Uterus (tissue), 4 donors: ENCODE results near the gene TYW1. TPM values are rescaled to one million over a fixed set of nuclear protein-coding genes. Genes with fewer than 3 reads are reported as not detected.
"Not testable (repeated sequence)": the region's sequence is repeated elsewhere in the genome, so short reads cannot be mapped to it uniquely, and the experiment has no call there.

Source experiments
- DNase-seq, 2 donors: peaks; one replicate each; pipeline ENCODE4 v3.0.0-alpha.2; 2019 to 2020
- H3K27ac ChIP-seq, 2 donors: fragments of 200-600 bp; sonication (generic); 1 replicate in 1 of 2; 2 replicates in 1 of 2; pipeline ENCODE4 v1.5.1; 2016 to 2018
- H3K27me3 ChIP-seq, 2 donors: fragments of 200-600 bp; sonication (generic); one replicate each; pipeline ENCODE4 v1.5.1; 2018 to 2019; ENCODE audit warnings: control low read depth in 1 of 2
- H3K36me3 ChIP-seq, 2 donors: fragments of 200-600 bp; sonication (generic); one replicate each; pipeline ENCODE4 v1.5.1; 2019; ENCODE audit warnings: control low read depth in 1 of 2
- H3K4me1 ChIP-seq, 2 donors: fragments of 200-600 bp; sonication (generic); one replicate each; pipeline ENCODE4 v1.5.1; 2018 to 2019; ENCODE audit warnings: control low read depth in 1 of 2
- H3K4me3 ChIP-seq, 2 donors: fragments of 200-600 bp; sonication (generic); 1 replicate in 1 of 2; 2 replicates in 1 of 2; pipeline ENCODE4 v1.5.1; 2018 to 2019; ENCODE audit warnings: mild to moderate bottlenecking in 1 of 2
- H3K9me3 ChIP-seq, 2 donors: fragments of 200-600 bp; sonication (generic); one replicate each; pipeline ENCODE4 v1.5.1; 2019; ENCODE audit warnings: control low read depth in 1 of 2
- POLR2A ChIP-seq, 2 donors: fragments of 450-650 bp; IDR thresholded peaks; one replicate each; pipeline ENCODE4 v1.6.1; 2016; ENCODE audit warnings: antibody characterized with exemption in 2 of 2, mild to moderate bottlenecking in 1 of 2, moderate library complexity in 1 of 2
- intact Hi-C: fragments of 100-400 bp; cut with DNase I; formaldehyde crosslinking; loops from one replicate; pipeline ENCODE4 v1.15.1; 2023; ENCODE audit warnings: low total_unique reads
- total RNA-seq, 4 donors: library from RNA; depleted of rRNA in 3 of 4; stranded (reverse); fragments of >200 nt in 3 of 4; gene quantifications; one replicate each; pipeline versions ENCODE4 v1.1.0 to v1.2.4, GENCODE V29; 2014 to 2023
- TF ChIP-seq, protein P1 (sequence below), 4 experiments: fragments of 200-600 bp in 2 of 4; fragments of 450-650 bp in 2 of 4; sonication (generic) in 2 of 4; IDR thresholded peaks; one replicate each; pipeline ENCODE4 v1.5.1; 2016 to 2019; ENCODE audit warnings: antibody characterized with exemption in 4 of 4, mild to moderate bottlenecking in 2 of 4, moderate library complexity in 1 of 4
- donor health status: DM: yes; HTN: yes; CAD: no.

TYW1 gene
- total RNA-seq, 4 donors from 2014 or later = 28.1 to 57.9 (median 36.4) TPM

DNA sequence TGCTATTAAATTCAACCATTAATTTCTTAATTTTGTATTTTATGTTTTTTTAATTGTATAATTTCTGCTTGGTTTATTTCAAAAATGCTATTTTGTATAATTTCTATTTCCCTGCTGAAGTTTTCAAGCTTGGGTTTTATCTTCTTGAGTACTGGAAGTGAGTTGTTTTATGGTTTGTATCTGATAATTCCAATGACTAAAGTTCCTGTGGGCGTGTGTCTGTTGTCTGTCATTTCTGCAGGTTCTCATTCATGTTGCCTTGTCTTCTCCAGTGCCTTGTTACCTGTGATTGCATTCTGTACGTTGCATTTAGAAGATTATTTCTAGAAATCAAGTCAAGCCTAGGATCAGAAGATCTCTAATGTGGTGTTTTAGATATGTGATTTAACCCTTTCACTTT, 199.5 kb downstream of the TYW1 start:
- intact Hi-C loops, H3K9me3 ChIP-seq, DNase-seq, H3K4me3 ChIP-seq, H3K27ac ChIP-seq, H3K27me3 ChIP-seq, H3K36me3 ChIP-seq, H3K4me1 ChIP-seq: not testable (repeated sequence)

DNA sequence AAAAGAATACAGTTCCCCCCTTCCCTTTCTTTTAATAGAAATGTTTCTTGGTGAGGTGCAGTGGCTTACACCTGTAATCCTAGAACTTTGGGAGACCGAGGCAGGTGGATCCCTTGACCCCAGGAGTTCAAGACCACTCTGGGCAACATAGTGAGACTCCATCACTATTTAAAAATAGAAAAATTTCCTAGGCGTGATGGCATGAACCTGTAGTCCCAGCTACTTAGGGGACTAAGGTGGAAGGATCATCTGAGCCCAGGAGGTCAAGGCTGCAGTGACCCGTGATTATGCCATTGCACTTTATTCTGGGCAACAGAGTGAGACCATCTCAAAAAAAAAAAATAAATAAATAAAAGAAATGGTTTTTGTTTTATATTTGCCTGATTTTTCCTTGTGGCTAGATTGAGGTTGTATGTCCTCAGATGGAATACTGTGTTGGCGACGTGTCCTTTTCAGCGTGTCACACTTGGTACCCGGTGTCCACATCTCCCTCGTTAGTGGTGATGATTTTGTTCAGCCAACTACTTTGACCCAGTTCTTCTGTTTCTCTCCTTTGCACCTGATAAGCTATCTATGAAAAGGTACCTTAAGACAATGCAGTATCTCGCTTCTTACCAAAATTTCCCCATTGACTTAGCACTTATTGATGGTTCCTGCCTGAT, 202.4 kb downstream of the TYW1 start:
- H3K4me1 ChIP-seq, DNase-seq, intact Hi-C loops, H3K27me3 ChIP-seq, H3K9me3 ChIP-seq, H3K27ac ChIP-seq, H3K36me3 ChIP-seq, H3K4me3 ChIP-seq: not testable (repeated sequence)

DNA sequence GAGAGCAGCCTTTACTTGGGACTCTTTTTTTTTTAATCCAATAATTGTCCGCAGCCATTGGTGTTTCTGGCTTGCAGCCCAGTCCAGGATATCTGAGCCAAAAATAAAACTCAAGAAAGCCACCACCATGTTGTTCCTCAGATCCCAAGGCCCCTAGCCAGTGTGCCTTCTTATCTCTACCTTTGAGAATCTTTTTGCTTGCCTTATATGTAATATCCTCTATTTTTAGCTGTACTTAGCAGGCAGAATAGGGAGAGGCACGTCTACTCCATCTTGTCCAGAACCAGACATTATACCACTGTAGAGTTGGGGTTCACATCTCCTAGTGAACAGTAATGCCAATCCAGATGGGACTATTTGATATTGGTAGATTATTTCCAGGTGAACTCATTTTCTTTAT, 209.1 kb downstream of the TYW1 start:
- H3K27ac ChIP-seq, H3K4me1 ChIP-seq, H3K4me3 ChIP-seq, H3K36me3 ChIP-seq, H3K27me3 ChIP-seq, DNase-seq, intact Hi-C loops, H3K9me3 ChIP-seq: not testable (repeated sequence)

DNA sequence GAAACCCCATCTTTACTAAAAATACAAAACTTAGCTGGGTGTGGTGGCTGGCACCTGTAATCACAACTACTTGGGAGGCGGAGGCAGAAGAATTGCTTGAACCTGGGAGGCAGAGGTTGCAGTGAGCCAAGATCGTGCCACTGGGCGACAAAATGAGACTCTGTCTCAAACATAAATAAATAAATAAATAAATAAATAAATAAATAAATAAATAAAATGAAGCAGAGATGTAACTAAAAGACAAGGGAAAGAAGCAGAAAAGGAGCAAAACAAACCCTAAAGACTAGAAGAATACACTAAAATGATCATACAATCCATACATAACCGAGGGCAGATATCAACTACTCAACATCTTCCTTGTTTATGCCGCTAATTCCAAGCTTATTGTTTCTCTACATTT, 209.8 kb downstream of the TYW1 start:
- no peak overlapping the region for H3K27ac ChIP-seq
- H3K27me3 ChIP-seq = no peaks in the 10 kb centered on the region
- intact Hi-C loops = no loop called here
- no peaks in the 10 kb centered on the region for H3K9me3 ChIP-seq
- H3K4me1 ChIP-seq = no peaks in the 10 kb centered on the region
- no peak overlapping the region for H3K4me3 ChIP-seq
- no peaks in the 10 kb centered on the region for H3K36me3 ChIP-seq
- TF ChIP-seq, protein P1, sequence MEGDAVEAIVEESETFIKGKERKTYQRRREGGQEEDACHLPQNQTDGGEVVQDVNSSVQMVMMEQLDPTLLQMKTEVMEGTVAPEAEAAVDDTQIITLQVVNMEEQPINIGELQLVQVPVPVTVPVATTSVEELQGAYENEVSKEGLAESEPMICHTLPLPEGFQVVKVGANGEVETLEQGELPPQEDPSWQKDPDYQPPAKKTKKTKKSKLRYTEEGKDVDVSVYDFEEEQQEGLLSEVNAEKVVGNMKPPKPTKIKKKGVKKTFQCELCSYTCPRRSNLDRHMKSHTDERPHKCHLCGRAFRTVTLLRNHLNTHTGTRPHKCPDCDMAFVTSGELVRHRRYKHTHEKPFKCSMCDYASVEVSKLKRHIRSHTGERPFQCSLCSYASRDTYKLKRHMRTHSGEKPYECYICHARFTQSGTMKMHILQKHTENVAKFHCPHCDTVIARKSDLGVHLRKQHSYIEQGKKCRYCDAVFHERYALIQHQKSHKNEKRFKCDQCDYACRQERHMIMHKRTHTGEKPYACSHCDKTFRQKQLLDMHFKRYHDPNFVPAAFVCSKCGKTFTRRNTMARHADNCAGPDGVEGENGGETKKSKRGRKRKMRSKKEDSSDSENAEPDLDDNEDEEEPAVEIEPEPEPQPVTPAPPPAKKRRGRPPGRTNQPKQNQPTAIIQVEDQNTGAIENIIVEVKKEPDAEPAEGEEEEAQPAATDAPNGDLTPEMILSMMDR (IDR thresholded peaks at IDR 0.05) = no peak
- no peak for TF ChIP-seq POLR2A (IDR thresholded peaks at IDR 0.05)
- DNase-seq = no peak

DNA sequence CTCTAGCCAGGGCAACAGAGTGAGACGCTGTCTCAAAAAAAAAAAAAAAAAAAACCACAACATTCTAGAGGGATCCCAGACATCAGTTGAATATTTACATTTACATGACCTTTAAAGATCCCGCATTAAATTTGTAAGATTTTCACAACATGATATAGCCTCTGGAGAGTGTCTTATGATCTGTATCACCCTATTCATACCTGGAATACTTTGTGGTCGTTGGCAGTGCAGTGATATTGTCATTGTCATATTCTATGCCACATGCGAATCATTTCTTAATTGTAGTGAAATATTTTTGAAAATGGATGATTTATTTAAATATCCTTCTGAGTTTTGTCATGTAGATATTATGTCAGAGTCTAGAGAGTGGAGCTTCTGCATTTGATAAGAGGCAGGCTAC, 212.0 kb downstream of the TYW1 start:
- H3K9me3 ChIP-seq, H3K36me3 ChIP-seq, H3K4me3 ChIP-seq, intact Hi-C loops, DNase-seq, H3K4me1 ChIP-seq, H3K27ac ChIP-seq, H3K27me3 ChIP-seq: not testable (repeated sequence)

DNA sequence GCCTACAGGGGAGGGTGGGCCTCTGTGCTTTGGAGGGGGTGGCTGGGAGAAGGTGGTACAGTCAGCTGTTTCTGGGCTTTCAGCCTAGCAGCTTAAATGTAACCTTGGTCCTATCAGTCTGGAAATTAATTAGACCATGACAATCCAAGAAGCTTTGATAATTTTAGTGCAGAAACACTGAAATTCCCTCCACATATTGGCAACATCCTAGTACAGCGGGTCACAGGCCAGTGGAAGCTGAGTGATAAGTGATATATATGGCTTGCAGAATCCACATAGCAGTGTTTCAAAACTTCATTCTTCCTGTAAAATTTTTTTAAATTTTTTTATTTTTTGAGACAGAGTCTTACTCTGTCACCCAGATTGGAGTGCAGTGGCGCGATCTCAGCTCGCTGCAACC, 212.6 kb downstream of the TYW1 start:
- no peak overlapping the region for H3K4me3 ChIP-seq
- intact Hi-C loops = no loop called here

DNA sequence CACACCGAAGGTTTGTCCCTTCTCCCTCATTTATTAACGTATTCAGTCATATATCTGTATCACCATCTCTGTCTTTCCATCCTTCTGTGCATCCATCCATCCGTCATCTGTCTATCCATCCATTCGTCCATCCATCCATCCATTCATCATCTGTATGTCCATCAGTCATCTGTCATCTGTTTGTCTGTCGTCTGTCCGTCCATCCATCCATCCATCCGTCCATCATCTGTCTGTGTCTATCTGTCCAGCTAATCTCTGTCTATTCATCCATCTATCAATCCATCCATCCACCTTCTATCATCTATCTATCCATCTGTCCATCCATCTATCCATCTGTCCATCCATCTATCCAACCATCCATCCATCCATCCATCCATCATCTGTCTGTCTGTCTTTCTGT, 213.9 kb downstream of the TYW1 start:
- DNase-seq = no peak
- TF ChIP-seq POLR2A (IDR thresholded peaks at IDR 0.05) = no peak
- TF ChIP-seq, protein P1 (IDR thresholded peaks at IDR 0.05) = no peak
- no peaks in the 10 kb centered on the region for H3K9me3 ChIP-seq
- H3K4me1 ChIP-seq = no peaks in the 10 kb centered on the region
- H3K36me3 ChIP-seq = no peaks in the 10 kb centered on the region
- intact Hi-C loops = no loop called here
- no peak overlapping the region for H3K27ac ChIP-seq
- no peak overlapping the region for H3K4me3 ChIP-seq
- H3K27me3 ChIP-seq = no peaks in the 10 kb centered on the region

More for the DNA sequence above, 212.6 kb downstream of the TYW1 start:
- no peak overlapping the region for H3K27ac ChIP-seq
- no peak for DNase-seq
- no peaks in the 10 kb centered on the region for H3K9me3 ChIP-seq
- H3K27me3 ChIP-seq = no peaks in the 10 kb centered on the region
- no peaks in the 10 kb centered on the region for H3K4me1 ChIP-seq
- TF ChIP-seq, protein P1 (IDR thresholded peaks at IDR 0.05) = no peak
- no peak for TF ChIP-seq POLR2A (IDR thresholded peaks at IDR 0.05)
- no peaks in the 10 kb centered on the region for H3K36me3 ChIP-seq

DNA sequence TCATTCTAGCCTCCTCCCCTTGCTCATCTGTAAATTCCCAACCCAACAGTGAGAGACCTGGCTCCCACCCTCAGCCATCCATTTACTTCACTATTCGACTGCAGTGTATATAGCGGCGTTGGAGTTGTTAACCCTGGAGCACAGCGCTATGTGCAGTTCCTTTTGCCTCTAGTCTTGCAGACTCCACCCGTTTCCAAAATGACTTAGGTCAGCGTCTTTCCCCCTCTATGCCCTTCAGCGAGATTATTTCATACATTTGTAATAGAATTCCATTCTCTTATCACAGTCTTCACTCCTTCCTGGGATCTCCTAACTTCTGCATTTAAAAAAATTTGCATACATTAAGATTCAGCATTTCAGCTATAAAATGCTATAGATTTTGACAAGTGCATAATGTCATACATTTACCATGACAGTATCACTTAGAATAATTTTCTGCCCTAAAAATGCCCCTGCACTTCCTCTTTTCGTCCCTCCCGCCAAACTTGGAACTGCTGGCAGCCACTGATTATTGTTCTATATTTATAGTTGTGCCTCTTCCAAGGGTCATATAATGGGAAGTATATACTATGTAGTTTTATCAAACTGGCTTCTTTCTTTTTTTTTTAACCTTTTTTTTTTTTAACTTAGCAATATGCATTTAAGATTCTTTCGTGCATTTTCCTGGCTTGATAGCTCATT, 215.2 kb downstream of the TYW1 start:
- H3K27me3 ChIP-seq, H3K36me3 ChIP-seq, H3K27ac ChIP-seq, DNase-seq, H3K4me1 ChIP-seq, intact Hi-C loops, H3K9me3 ChIP-seq, H3K4me3 ChIP-seq: not testable (repeated sequence)

DNA sequence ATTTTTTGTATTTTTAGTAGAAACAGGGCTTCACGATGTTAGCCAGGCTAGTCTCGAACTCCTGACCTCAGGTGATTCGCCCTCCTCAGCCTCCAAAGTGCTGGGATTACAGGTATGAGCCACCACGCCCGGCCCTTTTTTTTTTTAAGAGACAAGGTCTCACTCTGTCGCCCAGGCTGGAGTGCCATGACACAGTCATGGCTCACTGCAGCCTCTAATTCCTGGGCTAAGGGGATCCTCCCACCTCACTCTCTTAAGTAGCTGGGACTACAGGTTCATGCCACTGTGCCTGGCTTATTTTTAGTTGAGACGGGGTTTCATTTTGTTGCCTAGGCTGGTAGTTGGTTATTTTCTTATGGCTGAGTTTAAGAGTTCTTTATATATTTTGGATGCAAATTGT, 216.4 kb downstream of the TYW1 start:
- H3K36me3 ChIP-seq, H3K9me3 ChIP-seq, DNase-seq, H3K27ac ChIP-seq, H3K27me3 ChIP-seq, H3K4me1 ChIP-seq, intact Hi-C loops, H3K4me3 ChIP-seq: not testable (repeated sequence)

DNA sequence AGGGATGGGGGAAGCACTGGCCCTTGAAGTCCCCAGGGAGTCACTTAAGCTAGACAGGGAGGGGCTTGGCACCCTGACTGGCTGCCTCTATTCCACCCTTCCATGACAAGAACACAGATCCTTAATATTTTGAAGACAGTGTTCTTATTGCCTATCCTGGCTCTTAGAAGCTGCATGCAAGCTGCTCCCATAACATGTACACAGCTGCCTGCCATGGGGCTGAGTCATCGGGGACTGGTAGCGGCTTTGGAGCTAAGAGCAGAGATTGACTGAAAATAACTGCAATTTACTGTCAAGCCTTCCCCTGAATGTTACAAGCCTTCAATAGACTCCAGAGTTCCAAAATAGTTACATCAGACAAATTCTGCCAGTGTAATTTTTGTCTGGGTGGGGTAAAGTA, 226.9 kb downstream of the TYW1 start:
- H3K4me1 ChIP-seq, H3K9me3 ChIP-seq, DNase-seq, intact Hi-C loops, H3K27me3 ChIP-seq, H3K4me3 ChIP-seq, H3K27ac ChIP-seq, H3K36me3 ChIP-seq: not testable (repeated sequence)
